ENCODE measurements around the gene DOCK11.
A peak's percentile ranks its signal among the peaks of the same experiment; 100 is the strongest.

- TF ChIP-seq CTCF (IDR thresholded peaks at IDR 0.05; ENCODE audit: extremely low read depth in 1 of 2, insufficient read depth in 1 of 2, low read depth in 1 of 2, low read length in 2 of 2) (peak; percentile 54 to 69), EZH2 (IDR thresholded peaks at IDR 0.05; ENCODE audit: borderline replicate concordance, low read depth, low read length, severe bottlenecking) (no peak), POLR2AphosphoS5 (IDR thresholded peaks at IDR 0.05; ENCODE audit: insufficient read depth, low read depth, low read length) (no peak), FOS (IDR thresholded peaks at IDR 0.05; ENCODE audit: borderline replicate concordance, insufficient read depth, low read length) (no peak)
Measured at GRCh38 chrX:118603981-118604380, 108.4 kb downstream of the DOCK11 start.
